ENCODE data around the gene PSMG4. TPM values are rescaled to one million over a fixed set of nuclear protein-coding genes. Genes with fewer than 3 reads are reported as not detected.
A peak's percentile ranks its signal among the peaks of the same experiment; 100 is the strongest.
"Not testable (repeated sequence)": the region's sequence is repeated elsewhere in the genome, so short reads cannot be mapped to it uniquely, and the experiment has no call there.

PSMG4 gene
- total RNA-seq, 1 donor from 2014 or later = 7.2 TPM

DNA sequence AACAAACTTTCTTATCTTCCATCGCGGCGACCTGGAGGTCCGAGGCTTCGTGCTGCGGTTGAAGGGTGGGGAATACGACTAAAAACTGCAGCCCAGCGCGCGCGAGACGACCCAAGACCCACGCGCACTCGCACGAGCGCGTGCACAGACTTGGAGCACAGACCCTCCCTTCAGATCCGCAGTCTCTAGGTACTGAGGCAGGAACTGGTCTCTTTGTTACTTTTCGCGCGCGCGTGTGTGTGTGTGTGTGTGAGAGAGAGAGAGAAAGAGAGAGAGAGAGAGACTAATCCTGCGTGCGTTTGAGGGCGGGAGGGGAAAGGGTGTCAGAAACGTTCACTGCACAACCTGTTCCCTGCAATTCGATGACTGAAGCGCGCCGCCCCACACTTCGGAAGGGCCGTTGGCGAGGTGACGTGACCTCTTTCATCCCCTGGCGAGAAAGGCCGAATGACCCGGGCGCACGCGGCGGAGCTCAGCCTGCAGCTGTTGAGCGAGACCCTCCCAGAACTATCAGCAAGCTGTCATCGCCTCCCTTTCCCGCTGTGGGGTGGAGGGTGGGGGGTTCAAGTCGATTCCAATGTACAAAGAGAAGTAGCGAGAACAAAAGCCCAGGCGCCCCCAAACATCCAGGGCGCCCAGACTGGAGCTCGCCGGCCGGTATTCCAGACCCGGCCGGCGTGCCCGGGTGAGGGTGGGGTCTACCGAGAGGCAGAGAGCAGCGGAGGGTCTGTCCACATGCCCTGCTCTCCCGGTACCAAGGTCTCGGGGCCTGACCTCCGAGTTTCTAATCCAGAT lies 29.8 kb upstream of the PSMG4 start:
- no peak for ATAC-seq
- no peak for DNase-seq
- intact Hi-C loops (cut with micrococcal nuclease) = no loop called here

DNA sequence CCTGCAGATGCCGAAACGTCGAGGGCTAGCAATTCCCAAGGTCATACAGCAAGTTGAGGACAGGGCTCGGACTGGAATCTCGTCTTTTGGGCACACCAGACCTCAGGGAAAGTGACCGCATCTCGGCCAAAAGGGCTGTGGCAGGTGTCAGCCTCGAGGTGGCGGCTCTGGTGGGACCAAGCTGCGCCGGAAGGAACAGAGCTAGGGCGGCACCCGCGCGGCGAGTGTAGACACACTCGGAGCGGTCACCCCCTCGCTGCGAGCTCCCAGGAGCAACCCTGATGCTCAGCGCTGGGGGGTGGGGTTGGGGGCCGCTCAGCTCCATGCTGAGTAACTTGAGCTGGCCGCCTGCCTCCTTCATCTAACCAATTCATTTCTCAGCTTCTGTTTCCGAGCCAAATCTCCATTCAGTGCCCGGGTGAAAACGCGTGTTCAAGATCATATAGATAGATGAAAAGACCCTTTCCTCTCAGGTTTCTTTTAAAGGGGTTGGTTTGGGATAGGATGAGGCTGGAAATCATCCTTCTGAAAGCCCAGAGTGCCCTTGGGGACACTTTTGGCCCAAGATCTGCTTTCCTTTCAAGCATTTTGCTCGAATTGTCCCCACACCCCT lies 29.1 kb upstream of the PSMG4 start:
- intact Hi-C loops (cut with micrococcal nuclease) = no loop called here
- no peak for ATAC-seq
- DNase-seq = no peak

DNA sequence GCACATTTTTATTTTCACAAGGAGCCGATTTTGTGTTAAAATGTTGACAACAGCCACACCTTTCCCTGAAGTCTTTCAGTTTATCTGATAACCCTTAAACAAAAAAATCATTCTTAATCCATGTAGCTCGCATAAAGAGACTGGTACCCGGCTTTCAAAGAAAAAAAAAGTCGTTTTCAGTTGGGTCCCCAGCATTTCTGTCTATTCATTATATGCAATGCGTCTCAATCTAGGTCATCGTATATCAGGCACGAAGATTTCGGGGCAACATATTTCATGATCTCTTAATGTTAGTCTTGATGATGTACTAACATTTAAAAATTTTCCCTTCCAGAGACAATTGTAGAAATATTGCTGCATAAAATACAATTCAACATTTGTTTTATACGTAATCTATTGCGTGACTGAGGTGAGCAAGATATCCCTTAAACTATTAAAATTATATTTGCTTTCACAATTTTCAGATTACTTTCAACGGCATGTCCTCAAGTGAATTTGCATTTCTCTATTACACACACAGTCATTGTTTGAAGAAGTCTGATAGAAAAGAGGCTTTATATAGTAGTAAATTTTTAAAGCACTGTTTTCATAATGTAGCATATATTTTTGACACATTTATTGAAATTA lies 28.4 kb upstream of the PSMG4 start:
- no peak for DNase-seq
- intact Hi-C loops (cut with micrococcal nuclease) = no loop called here
- no peak for ATAC-seq

DNA sequence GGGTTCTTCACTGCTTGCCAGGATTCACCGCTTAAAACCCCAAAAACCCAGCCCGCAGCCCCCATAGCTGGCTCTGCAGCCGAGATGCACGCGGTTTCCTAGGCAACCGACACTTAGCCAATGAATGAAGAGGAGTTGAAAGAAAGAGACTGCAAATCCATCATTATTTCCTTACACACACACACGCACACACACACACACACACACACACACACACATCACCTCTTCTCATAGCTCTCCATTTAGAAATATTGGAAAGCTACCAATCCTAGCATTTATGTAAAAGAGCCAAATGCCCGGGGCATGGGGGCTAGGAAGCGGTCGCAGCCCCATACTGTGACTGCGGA lies 27.9 kb upstream of the PSMG4 start:
- DNase-seq = no peak
- no peak for ATAC-seq
- intact Hi-C loops (cut with micrococcal nuclease) = no loop called here

DNA sequence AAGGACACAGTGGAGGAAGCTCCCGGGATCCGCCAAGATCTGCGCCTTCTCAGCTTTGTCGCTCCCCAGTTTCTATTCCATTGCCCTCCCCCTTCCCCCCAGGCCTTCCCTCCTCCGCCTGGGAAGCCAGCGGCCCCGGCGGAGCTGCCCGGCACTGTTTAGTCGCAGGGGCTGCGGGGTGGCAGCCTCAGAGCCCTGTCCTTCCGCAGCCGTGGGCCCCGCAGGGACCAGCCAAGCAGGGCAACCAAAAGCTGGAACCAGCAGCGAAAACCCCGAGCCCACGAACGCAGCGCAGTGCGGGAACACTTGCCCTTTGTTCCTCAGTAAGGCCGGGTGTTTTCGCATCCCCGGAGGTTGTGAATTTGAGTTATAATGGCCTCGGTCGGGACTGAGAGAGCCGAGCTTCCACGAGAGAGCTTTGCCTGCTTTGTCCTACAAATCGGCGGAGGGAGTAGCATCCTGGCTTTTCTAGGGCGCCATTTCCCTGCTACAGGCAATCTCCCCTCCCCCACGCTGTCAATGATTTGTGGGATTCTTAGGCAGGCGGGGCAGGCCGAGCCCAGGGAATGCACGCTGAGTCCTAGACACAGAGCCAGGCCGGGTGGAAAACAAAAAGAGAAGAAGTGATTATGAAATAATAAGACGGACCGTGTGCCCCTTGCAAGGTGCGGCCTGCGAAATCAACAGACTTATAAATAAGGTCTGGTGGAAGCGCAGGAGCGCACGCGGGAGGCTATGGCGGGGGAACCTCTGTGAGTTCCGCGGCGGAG lies 27.3 kb upstream of the PSMG4 start:
- ATAC-seq (peak; percentile 84), DNase-seq (peak; percentile 66)
- intact Hi-C loops (cut with micrococcal nuclease) = no loop called here

DNA sequence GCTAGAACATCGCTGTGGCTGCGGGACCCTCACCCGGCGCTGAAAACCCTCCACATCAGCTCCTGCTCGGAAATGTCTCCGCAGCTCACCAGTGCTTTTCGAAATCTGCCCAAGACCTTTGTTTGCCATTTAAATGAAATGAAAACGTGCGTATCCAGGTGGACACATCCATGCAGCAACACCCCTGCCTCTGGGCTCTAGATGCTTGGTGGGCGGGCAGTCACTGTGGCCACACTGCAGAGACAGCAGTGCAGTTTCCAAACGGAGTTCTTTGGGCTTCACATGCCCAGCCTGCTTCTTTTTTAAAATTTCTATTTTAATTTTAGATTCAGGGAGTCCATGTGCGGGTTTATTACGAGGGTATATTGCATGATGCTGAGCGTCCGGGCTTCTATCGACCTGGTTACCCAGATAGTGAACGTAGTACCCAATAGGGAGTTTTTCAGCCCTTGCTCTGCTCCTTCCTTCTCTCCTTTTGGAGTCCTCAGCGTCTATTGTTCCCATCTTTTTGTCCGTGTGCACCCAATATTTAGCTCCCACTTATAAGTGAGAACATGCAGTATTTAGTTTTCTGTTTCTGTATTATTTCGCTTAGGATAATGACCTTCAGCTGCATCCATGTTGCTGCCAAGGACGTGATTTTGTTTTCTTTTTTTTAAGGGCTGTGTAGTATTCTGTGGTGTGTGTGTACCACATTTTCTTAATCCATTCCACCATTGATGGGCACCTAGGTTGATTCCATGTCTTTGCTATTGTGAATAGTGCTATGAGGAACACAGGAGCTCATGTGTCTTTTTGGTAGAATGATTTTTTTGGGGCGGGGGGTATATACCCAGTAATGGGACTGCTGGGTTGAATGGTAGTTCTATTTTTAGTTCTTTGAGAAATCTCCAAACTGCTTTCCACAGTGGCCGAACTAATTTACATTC lies 26.5 kb upstream of the PSMG4 start:
- intact Hi-C loops (cut with micrococcal nuclease) = no loop called here
- ATAC-seq (no peak), DNase-seq (no peak)

DNA sequence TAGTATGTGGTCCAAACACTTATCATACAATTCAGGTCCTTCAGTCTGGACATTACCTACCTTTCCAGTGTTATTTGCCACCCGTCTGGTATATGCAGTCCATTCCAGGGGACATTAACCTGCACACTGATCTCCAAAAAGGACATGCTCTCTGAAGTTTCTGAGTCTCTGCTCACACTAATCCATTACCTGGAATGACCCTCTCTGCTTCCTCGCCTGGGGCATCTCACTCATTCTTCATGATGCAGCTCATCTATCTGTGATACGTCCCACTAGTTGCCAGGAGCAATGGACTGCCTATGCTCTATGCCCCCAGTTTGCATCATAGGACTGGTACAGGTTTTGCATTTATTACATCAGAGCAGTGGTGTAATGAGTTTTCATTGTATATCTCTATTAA lies 25.4 kb upstream of the PSMG4 start:
- ATAC-seq (no peak), DNase-seq (no peak)
- intact Hi-C loops (cut with micrococcal nuclease) = no loop called here

DNA sequence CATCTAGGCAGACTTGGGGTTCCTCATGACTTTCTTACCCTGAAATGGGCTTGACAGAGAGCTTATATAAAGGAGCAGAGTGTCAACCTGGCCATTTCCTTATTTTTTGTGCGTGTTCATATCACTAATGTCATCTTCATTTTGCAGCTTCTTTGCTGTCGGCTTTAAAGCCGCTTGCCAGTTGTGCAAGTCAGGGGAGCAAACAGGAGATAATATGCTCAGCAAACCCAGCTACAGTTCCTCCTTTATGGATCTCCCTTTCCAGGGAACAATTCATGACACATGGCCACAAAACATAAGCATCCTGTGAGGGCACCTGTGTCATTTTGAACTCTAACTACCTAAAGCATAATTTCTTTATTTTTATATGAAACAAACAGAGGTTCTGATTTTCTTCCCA lies 24.8 kb upstream of the PSMG4 start:
- intact Hi-C loops (cut with micrococcal nuclease) = no loop called here
- ATAC-seq (no peak), DNase-seq (no peak)

DNA sequence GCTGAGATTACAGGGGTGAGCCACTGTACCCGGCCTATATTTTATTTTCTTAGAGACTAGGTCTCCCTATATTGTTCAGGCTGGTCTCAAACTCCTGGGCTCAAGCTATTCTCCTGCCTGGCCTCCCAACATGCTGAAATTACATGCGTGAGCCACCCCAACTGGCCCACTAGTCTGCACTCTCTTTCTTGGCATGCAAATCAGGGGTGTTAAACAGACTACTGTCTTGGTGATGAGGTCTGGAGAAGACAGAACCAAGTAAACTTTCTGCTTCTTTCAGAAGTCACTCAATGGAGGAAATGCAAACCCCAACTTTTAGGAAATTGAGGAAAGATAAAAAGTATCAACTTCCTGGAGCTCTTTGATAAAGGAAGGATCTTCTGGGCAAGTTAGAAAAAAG lies 23.3 kb upstream of the PSMG4 start:
- intact Hi-C loops (cut with micrococcal nuclease) = no loop called here

DNA sequence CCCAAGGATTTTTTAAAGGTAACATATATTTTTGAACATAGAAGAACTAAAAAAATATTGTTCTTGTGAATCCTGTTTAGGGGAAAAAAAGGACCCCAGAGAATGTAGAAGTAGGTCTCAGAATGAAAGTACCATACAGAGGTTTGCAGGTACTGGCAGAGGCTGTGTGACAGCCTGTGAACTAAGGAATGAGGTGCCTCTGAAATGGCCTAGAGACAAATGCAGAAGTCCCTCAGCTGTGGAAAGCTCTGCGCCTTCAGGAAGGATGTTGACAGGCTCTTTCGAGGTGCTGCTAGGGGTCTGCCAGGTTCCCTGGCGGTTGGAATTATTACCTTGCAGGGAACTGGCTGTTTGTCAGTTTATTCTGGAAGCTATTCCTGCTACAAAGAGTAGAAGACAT lies 22.7 kb upstream of the PSMG4 start:
- intact Hi-C loops (cut with micrococcal nuclease) = no loop called here
- ATAC-seq = no peak
- no peak for DNase-seq

More for the DNA sequence above, 23.3 kb upstream of the PSMG4 start:
- DNase-seq (no peak), ATAC-seq (no peak)

DNA sequence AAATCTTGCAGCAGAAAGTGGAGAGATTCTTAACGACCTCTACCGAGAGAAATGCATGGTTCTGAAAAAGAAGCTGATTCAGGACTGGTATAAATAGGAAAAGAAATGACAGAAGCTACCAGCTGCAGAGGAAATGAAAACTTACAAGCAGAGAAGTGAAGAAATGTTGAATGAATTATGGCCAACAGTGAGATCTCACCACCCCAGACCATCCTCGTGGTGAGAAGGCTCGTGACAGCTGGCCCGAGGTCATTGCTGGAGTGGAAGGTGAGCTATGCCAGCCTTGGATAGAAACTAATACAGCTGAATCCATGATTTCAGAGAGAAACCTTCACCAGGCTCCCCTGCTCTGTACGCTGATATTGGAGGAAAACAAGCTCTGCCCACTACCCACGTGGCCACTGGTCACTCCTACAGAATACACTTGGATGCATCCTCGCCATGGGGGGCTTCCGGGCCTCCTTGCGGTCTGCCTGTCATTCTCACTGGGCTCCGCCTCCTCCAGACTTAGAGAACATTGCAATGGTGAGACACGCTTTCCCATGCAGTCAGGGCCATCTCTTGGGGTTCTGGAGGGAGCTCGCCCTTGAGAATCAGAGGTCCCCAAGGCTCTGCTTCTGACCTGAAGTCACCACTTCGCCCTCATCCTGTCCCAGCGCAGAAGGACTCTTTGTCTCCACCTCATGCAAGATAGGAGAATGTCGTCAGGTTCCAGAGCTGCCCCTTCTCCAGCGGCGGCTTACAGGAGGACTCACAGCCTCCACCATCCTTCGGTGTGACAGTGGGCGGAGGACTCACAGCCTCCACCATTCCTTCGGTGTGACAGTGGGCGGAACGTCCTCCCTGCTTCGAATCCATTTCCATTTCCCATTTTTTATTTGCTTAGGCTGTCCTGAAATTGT lies 20.7 kb upstream of the PSMG4 start:
- intact Hi-C loops (cut with micrococcal nuclease) = no loop called here
- ATAC-seq (peak; percentile 18), DNase-seq (no peak)

DNA sequence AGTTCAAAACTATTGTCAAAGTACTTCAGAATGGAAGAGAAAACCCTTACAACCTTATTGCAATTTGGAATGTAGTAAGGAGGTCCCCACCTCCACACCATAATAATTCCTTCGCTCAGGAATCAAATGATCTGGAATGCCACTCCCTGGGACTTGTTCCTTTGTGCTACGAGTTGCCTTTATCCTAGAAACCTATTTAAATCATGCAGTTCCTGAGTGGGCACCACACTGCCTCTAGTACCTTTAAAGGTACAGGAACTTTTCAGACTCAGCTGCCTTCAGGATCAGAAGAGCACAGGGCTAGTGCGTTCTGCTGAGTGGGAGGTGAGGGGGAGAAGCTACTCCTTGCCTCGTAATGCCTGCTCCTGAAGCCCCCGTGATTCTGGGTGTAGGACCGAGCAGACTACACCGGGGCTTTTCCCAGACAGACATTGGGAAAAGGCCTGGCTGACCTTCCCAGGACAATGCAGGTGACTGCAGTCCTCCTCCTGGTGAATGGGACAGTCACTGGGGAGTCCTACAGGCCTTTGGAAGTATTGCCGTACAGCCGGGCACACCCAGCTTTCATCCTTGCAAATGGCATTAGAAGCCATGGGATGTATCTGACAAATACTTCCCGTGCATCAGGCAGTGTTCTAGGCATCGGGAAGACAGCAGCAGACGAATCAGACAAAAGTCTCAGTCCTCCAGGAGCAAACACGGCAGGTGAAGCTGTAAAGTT lies 19.5 kb upstream of the PSMG4 start:
- ATAC-seq = no peak
- no peak for DNase-seq
- intact Hi-C loops (cut with micrococcal nuclease) = no loop called here

DNA sequence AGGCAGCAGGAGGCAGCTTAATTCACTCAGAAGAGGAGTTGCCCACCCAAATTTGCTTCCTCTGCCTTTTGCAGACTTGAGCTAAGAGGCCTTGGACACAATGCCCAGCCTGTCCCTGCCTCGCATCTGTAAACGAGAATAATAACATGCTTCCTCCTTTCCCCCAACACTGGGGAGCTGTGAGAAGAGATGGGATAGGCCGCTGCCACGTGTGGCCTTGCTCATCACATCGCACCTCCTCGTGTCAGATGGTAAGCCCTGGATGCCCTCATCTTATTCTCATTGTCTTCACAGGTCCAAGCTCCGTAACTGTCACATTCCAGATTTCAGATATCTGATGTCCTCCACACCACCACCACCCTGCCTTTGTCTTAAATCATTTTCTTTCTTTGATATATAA lies 18.2 kb upstream of the PSMG4 start:
- DNase-seq (no peak), ATAC-seq (no peak)
- intact Hi-C loops (cut with micrococcal nuclease) = no loop called here

DNA sequence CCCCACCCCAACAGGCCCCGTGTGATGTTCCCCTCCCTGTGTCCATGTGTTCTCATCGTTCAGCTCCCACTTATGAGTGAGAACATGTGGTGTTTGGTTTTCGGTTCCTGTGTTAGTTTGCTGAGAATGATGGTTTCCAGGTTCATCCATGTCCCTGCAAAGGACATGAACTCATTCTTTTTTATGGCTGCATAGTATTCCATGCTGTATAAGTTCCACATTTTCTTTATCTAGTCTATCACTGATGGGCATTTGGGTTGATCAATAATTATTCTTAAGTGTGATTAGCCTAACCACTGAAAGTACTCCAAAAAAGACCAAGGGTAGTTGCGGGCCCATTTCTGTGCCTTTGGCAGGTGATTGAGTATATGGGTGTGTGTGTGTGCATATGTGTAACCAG lies 17.0 kb upstream of the PSMG4 start:
- intact Hi-C loops (cut with micrococcal nuclease); ATAC-seq; DNase-seq: not testable (repeated sequence)

DNA sequence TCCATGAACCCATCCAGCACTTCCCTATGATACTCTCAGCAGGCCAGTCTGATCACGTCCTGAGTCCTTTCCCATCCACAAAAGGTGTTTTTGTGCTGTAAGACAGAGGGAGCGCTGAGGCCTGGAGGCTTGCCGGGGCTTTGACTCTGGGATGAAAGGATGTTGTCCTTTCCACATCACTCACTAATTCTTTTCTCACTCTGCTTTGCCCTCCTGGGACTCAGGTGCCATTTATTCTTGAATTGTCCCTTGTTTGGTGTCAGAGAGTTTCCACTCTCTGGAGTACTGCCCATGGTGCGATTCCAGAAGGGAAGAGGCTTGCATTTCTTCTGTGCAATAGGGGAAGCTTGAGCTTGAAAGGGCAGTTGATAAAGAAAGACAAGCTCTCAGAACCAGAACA lies 16.0 kb upstream of the PSMG4 start:
- intact Hi-C loops (cut with micrococcal nuclease) = no loop called here

DNA sequence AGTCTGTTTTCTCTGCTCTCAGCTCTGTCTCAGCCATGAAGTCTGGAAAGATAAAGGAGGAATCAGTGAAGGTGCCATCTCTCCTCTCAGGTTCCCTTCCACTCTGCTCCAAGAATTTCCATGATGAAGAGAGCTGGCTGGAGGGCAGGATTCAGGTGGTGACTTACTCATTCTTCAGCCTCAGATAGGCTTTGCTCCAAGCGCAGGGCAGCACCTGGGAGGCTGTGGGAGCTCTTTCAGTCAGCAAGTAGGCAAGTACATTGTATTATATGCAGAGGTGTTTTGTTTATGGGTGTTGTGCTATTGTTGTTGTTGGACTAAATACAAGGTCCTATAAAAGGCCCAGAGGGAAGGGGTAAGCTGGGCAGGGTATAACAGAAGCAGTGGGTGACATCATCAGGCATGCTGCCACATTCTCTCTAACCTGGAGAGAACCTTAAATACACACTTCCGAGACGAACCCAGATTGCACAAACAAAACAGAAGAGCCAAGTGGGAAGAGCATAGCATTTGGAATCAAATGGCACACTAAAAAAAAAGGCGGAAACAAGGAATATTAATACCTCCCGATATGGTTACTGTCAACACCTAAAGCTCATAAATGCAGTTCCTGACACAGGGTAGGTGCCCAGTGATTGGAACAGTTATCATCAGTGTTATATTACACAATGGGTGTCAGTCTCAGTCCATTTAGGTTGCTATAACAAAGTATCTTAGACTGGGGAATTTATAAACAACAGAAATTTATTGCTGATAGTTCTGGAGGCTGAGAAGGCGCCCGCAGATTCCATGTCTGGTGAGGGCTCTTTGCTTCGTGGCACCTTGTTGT lies 14.5 kb upstream of the PSMG4 start:
- no peak for ATAC-seq
- no peak for DNase-seq
- intact Hi-C loops (cut with micrococcal nuclease) = no loop called here

More for the DNA sequence above, 16.0 kb upstream of the PSMG4 start:
- DNase-seq (no peak), ATAC-seq (no peak)

DNA sequence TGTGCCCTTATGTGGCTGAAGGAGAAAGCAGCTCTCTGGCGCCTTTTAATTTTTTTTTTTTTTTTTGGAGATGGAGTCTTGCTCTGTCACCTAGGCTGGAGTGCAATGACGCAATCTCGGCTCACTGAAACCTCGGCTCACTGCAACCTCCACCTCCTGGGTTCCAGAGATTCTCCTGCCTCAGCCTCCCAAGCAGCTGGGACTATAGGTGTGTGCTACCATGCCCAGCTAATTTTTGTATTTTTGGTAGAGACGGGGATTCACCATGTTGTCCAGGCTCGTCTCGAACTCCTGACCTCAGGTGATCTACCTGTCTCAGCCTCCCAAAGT lies 13.9 kb upstream of the PSMG4 start:
- ATAC-seq; intact Hi-C loops (cut with micrococcal nuclease); DNase-seq: not testable (repeated sequence)

All from left ventricle myocardium superior (tissue), 1 donor.